Spleen (tissue), 7 donors: ENCODE measurements around the gene MYO9A.

Source experiments
- POLR2A ChIP-seq, 3 donors: fragments of 450-650 bp; IDR thresholded peaks; one replicate each; pipeline ENCODE4 v1.5.1; 2017; ENCODE audit warnings: antibody characterized with exemption in 3 of 3, mild to moderate bottlenecking in 1 of 3
- TF ChIP-seq, protein P1 (sequence below), 11 experiments: fragments of 200-600 bp in 7 of 11; fragments of 450-650 bp in 4 of 11; sonication (generic) in 4 of 11; IDR thresholded peaks in 8 of 11; conservative IDR thresholded peaks in 3 of 11; 1 replicate in 7 of 11; 2 replicates in 4 of 11; pipeline versions ENCODE4 v1.4.0 to v1.8.0; 2016 to 2021; ENCODE audit warnings: antibody characterized with exemption in 11 of 11, inconsistent platforms in 4 of 11, mild to moderate bottlenecking in 1 of 11
- donor health status: DM: no; HTN: no; CAD: no; lungs with moderate emphysema.
- donor health status: DM: no; HTN: no; CAD: no.
- donor health status: DM: no; HTN: no; CAD: no.

DNA sequence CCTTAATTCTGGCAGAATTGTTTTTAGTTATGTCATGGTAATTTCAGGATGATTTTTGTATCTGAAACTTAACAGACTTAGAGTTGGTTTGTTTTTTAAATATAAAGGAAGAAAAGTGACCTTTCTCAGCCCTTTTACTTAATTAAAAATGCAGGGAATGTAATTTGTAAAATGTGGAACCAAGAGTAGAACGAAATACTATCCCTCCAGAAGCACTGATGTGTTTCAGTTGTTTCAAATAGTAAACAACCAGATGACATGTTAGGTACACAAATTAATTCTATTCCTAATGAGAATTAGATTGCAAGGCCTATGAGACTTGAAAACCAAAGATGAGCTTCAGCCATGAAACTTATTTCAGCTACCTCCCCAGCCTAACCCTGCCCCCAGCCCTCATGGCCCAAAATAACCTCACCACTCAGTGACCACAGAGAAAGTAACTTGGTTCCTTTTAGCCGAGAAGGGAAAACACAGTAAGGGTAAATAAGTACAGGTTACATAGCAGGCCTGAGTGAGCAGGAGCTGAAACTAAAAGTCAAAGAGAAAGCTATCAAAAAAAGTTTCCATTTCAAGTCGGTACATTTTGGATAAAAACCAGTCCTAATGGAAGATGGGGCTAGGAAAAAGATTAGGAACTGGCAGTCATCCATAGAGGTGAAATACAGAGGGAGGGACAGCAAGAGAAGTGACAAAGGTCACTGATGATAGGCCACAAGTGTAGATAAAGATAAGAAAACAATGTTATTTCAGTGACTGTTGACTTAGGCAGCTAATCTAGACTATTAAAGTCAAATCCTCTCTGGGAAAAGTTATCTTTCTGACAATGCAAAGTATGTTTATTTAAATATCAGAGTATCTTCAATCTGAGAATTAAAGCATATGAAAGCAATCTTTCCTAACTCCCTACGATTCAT lies 23.5 kb upstream of the MYO9A start:
- no peak for TF ChIP-seq POLR2A (IDR thresholded peaks at IDR 0.05)
- TF ChIP-seq, protein P1, sequence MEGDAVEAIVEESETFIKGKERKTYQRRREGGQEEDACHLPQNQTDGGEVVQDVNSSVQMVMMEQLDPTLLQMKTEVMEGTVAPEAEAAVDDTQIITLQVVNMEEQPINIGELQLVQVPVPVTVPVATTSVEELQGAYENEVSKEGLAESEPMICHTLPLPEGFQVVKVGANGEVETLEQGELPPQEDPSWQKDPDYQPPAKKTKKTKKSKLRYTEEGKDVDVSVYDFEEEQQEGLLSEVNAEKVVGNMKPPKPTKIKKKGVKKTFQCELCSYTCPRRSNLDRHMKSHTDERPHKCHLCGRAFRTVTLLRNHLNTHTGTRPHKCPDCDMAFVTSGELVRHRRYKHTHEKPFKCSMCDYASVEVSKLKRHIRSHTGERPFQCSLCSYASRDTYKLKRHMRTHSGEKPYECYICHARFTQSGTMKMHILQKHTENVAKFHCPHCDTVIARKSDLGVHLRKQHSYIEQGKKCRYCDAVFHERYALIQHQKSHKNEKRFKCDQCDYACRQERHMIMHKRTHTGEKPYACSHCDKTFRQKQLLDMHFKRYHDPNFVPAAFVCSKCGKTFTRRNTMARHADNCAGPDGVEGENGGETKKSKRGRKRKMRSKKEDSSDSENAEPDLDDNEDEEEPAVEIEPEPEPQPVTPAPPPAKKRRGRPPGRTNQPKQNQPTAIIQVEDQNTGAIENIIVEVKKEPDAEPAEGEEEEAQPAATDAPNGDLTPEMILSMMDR (IDR thresholded peaks at IDR 0.05 in 8 of 11, conservative IDR thresholded peaks at IDR 0.05 in 3 of 11) = no peak
